SU-DHL-6 (cell line): ENCODE measurements around the gene SPEF1.

ENCODE experiments used
- EZH2phosphoT487 ChIP-seq: fragments of 200-600 bp; sonication (generic), shearing (Covaris generic); conservative IDR thresholded peaks from 2 replicates; pipeline ENCODE4 v1.6.1; 2018; ENCODE audit warnings: mild to moderate bottlenecking, antibody characterized with exemption, low read length, moderate library complexity, mixed read lengths
- TF ChIP-seq, protein P1 (sequence below): fragments of 200-600 bp; sonication (generic); IDR thresholded peaks from one replicate; pipeline ENCODE4 v1.5.1; 2017; ENCODE audit warnings: antibody characterized with exemption, mild to moderate bottlenecking, low read length, moderate library complexity; ENCODE audit not compliant: insufficient read depth, poor library complexity, severe bottlenecking

GRCh38 chr20:3823881-3824280, 42.6 kb upstream of the SPEF1 start:
- TF ChIP-seq, protein P1, sequence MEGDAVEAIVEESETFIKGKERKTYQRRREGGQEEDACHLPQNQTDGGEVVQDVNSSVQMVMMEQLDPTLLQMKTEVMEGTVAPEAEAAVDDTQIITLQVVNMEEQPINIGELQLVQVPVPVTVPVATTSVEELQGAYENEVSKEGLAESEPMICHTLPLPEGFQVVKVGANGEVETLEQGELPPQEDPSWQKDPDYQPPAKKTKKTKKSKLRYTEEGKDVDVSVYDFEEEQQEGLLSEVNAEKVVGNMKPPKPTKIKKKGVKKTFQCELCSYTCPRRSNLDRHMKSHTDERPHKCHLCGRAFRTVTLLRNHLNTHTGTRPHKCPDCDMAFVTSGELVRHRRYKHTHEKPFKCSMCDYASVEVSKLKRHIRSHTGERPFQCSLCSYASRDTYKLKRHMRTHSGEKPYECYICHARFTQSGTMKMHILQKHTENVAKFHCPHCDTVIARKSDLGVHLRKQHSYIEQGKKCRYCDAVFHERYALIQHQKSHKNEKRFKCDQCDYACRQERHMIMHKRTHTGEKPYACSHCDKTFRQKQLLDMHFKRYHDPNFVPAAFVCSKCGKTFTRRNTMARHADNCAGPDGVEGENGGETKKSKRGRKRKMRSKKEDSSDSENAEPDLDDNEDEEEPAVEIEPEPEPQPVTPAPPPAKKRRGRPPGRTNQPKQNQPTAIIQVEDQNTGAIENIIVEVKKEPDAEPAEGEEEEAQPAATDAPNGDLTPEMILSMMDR: no peak
- no peak for TF ChIP-seq EZH2phosphoT487
